Mammary epithelial cell (primary cell): Measurements from ENCODE around the gene LRRC63.

Source experiments
- EZH2 ChIP-seq: IDR thresholded peaks from 2 replicates; pipeline ENCODE4 v1.6.1; 2012; ENCODE audit warnings: low read length, inconsistent platforms, borderline replicate concordance
- TF ChIP-seq, protein P1 (sequence below), 2 donors: IDR thresholded peaks in 1 of 2; conservative IDR thresholded peaks in 1 of 2; 2 replicates each; pipeline ENCODE4 v1.5.1; 2011 to 2012; ENCODE audit warnings: inconsistent platforms in 2 of 2, low read length in 2 of 2, mild to moderate bottlenecking in 2 of 2, control low read depth in 1 of 2, low read depth in 1 of 2; ENCODE audit not compliant: insufficient read depth in 1 of 2; ENCODE audit errors: extremely low read depth in 1 of 2

GRCh38 chr13:46293436-46293835 is 81.7 kb downstream of the LRRC63 start:
- TF ChIP-seq, protein P1, sequence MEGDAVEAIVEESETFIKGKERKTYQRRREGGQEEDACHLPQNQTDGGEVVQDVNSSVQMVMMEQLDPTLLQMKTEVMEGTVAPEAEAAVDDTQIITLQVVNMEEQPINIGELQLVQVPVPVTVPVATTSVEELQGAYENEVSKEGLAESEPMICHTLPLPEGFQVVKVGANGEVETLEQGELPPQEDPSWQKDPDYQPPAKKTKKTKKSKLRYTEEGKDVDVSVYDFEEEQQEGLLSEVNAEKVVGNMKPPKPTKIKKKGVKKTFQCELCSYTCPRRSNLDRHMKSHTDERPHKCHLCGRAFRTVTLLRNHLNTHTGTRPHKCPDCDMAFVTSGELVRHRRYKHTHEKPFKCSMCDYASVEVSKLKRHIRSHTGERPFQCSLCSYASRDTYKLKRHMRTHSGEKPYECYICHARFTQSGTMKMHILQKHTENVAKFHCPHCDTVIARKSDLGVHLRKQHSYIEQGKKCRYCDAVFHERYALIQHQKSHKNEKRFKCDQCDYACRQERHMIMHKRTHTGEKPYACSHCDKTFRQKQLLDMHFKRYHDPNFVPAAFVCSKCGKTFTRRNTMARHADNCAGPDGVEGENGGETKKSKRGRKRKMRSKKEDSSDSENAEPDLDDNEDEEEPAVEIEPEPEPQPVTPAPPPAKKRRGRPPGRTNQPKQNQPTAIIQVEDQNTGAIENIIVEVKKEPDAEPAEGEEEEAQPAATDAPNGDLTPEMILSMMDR (conservative IDR thresholded peaks at IDR 0.05 in 1 of 2, IDR thresholded peaks at IDR 0.05 in 1 of 2; ENCODE audit: extremely low read depth in 1 of 2, insufficient read depth in 1 of 2, low read depth in 1 of 2, low read length in 2 of 2): no peak
- no peak for TF ChIP-seq EZH2
